Kidney glomerular epithelial cell (primary cell): ENCODE measurements around the gene BLNK.
"Not testable (repeated sequence)": the region's sequence is repeated elsewhere in the genome, so short reads cannot be mapped to it uniquely, and the experiment has no call there.

Experiments
- DNase-seq: peaks from one replicate; lab custom pipeline; 2025; lab: John Stamatoyannopoulos, UW

BLNK gene

DNA sequence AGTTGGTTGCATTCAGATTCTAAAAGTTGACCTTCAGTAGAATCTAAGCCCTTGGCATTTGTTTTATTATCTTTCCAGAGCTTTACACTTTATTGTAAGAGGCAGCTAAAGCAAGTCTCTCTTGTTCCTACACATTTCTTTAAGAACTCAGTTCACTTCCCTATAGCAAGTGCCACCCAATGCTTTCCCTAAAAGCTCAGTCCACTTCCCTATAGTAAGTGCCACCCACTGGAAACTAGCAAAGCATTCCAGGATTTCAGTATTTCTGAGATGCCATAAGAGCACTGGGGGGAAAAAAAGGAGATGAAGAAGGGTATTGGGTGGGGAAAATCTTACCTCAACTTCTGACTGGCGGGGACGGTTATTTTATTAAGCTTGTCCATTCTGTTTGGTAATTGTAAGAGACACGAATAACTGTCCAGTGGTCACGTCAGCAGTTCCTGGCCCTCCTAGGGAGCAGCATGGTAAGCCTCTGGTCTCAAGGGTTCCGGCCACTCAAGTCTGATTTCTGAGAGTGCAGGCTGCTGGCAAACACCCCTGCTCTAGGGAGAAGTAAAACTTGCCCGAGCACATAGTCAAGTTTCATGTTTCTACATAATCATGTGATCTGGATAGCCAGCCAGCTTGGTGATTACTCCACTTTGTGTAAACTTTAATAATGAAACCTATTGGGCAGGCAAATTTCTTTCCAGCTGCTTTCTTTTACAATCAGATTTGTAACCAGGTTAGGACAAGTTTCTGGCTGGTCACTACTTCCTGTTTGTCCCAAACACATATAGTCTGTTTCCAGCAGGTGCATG is at the start of gene BLNK:
Gene BLNK (minus strand): TSS at position 554 of the 800 bp plus-strand sequence. CDS start 171 bp downstream, at position 383.
- DNase-seq: no peak

DNA sequence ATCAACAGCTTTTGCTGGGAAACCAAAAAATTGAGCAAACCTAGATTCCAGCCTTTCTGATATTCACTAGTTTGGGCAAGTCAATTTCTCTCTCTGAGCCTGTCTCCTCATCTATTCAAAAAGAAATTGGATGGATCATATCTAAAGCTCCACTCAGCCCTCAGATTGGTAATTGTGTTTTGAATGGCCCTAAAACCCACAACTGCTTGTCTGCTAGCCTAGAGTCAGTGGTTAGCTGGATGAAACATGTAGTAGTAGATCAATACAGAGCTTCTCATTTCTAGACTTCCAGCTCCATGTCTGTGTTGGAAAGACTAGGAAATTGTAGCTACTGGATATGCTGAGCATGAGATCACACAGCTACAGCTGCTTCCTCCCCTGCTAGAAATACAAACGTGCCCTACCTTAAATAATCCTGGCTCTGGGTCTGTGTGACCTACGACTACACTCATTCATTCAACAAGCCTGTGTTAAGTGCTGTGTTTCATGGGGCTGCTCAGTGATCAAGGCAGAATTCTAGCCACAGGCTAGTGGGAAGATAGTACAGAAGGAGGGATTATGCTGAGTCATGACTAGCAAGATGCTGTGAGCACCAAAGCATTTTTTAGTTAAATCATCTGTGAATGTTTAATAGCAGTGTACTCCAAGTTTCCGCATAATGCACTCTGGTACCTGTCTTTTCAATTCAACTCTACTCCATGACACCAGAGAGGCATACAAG is 48.5 kb upstream of the BLNK start:
- peak; percentile 50 for DNase-seq

DNA sequence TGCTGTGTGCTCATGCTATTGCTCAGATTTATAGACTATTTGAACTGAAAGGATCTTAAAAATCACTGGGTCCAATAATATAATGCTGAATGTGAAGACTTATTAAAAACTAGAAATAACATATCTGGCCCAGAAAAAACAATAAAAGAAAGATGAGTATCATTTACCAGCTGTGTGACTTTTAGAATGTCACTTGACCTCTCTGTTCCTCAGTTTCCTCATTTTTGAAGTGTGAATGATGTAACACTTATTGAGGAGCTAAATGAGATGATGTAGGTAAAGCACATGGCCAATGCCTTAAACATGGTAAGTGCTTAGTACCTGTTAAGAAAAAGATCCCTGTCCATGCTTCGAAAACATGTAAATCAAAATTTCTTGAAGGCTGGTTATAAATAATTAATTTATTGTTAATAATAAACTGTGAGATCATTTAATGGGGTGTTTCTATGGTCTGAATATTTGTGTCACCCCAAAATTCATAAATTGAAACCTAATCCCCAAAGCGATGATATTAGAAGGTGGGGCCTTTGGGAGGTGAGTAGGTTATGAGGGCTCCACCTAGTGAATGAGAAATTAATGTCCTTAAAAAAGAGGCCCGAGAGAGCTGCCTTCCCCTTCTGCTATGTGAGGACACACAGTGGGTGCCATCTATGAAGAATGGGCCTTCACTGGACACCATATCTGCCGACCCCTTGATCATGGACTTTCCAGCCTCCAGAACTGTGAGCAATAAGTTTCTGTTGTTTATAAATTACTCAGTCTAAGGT is 45.9 kb upstream of the BLNK start:
- DNase-seq: no peak

DNA sequence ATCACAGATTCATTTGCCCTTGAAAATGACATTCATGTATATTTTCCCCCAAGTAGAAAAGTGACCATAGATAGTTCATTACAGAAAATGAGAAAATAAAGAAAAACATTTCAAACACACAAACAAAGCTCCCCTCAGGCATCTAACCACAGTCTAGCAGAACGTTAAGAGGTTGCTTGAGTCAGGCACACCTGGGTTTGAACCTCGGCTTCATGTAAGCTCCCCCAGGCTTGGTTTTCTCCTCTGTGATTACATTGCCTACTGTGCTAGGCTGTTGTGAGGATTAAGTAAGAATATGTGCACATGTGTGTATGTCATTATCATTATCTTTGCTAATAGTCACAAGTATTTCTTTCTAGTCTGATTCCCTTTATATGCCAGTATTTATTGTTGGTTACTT is 42.0 kb upstream of the BLNK start:
- no peak for DNase-seq

DNA sequence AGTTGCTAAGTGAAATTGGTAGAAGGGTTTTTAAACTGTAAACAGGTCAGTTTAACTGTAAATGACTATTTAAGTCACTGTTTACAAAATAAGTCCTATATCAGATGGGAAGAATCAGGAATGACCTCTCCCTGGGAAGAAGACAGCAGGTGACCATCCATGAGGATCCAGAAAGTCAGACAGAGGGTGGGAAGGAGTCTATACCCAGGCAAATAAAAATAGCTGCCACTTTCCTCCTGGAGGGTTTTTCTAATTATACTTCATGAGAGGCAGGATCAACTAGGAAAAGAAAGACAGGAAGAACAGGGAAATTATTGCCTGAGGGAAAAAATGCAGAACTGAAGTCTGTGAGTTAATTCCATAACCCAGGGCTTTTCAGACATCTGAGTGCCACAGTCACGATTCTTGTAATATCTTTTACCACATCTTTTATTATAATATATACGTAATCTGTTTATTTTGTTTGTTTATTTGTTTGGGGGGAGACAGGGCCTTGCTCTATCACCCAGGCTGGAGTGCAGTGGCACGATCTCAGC is 39.9 kb upstream of the BLNK start:
- no peak for DNase-seq

- no peak for DNase-seq
Observed at GRCh38 chr10:96310321-96310669, 38.9 kb upstream of the BLNK start.

GRCh38 chr10:96309628-96310320 is 38.4 kb upstream of the BLNK start:
- no peak for DNase-seq

- not testable (repeated sequence) for DNase-seq
Observed at GRCh38 chr10:96308854-96309253, 37.5 kb upstream of the BLNK start.

DNA sequence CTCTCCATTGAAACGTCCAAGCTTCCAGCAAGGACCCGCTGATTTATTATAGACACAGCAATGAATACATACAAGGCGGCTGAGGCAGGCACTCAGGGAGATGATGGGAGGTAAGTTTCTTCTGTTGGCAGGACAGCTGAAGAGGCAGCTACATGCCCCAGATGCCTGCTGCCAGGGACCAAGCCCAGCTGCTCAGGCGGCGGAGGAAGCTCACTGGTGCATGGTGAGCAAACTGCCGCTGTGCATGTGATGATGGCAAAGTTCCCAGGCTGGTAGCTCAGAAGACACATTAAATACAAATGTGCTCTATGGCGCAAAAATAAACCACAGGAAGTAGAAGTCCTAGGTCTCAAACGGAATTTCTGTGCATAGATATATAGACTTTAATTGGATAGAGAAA is 35.1 kb upstream of the BLNK start:
- no peak for DNase-seq

- DNase-seq: no peak
Observed at GRCh38 chr10:96305019-96305418, 33.6 kb upstream of the BLNK start.

- no peak for DNase-seq
Observed at GRCh38 chr10:96304230-96304629, 32.9 kb upstream of the BLNK start, which contains the start of gene DNTT. Gene DNTT, plus strand, starts transcription at chr10:96304434. Its CDS starts 64 bp downstream, at chr10:96304498.

DNA sequence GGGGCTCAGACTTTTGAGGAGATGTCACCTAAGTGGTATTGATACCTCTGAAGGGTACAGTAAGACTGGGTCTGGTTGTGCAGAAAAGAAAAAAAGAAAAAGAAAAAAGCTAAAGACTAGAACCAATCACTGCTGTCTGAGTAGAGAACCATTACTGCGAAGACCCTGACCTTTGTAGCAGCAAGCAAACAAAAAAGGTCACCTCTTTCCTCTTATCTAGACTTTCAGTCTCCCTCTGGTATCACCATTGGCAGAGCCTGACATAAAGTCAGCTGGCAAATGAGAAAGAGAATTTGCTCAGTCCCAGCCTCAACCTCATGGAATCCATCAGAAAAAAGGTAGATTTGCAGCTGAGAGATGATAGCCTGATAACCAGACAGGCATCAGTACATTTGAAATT is 30.2 kb upstream of the BLNK start:
- DNase-seq: no peak

- no peak for DNase-seq
Observed at GRCh38 chr10:96299383-96299782, 28.0 kb upstream of the BLNK start.

DNA sequence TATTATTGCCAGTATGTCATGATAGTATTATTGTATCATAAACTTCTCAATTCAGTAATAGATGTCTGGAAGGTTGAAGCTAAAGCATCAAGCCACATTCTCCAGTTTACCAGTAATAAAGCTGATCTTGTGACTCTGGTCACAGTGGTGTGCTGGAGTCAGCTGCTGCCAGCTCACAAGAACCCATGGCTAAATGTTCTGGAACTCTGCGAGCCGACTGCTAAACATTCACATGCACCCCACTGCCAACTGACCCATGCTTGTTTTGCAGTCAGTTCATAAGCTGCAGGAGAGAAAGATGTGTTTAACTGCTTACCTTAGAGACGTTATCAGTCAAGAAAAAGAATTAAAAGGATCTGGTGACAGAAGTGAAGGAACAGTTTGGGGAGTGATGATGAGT is 27.0 kb upstream of the BLNK start:
- no peak for DNase-seq

GRCh38 chr10:96297486-96297885 is 26.1 kb upstream of the BLNK start:
- DNase-seq: no peak

DNA sequence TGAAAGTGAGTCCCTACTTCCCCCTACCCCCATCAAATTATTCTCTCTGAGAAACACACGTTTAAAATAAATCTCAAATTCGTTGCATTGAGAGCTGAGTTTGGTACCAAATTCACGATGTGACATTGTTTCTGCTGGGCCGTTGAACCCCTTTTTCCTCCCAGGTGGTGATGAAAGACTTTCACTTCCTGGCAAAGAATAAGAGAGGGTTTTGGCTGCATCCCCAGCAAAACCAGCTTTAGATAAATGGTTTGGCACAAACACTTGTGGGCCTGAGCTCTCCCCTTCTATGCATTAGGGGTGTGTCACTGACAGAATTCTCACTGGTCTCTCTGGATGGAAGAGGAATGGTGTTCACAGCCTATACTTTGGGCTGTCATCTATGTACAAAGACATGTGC is 24.1 kb upstream of the BLNK start:
- DNase-seq: no peak

GRCh38 chr10:96292971-96293920 is 21.9 kb upstream of the BLNK start:
- DNase-seq: peak; percentile 74

GRCh38 chr10:96290368-96291133 is 19.2 kb upstream of the BLNK start:
- DNase-seq: no peak

DNA sequence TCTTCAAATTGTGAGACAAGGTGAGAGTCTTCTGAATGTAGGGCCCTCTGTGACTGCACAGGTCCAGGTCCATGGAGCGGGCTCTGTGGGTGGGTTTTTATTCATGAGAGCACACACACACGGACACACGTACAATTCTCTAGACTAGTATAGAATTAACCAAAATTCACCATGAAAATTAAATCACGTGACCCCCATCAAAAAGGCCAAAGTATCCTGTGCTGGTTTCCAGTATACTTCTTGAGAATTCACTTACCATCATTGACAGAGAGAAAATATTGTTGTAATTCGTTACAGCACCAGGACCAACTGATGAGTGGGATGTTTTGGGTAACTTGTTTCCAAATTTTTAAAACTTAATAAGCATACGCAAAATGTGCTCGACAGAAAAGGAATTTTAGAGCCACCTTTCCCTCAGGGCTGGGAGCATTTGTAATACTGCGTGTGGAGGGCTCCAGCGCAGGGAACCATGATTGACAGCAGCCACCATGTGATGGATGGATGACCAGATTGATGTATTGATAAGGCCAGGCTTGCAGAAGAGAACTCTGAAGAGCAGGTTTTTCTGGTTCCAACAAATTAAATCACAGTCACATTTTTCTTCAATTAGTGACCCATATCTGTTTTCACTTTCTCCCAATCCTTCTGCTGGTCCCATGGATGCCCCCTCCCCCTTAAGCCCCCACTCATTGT is 18.0 kb upstream of the BLNK start:
- DNase-seq: no peak
